ENCODE results near the gene BOD1.
A peak's percentile ranks its signal among the peaks of the same experiment; 100 is the strongest.

Gene BOD1

DNA sequence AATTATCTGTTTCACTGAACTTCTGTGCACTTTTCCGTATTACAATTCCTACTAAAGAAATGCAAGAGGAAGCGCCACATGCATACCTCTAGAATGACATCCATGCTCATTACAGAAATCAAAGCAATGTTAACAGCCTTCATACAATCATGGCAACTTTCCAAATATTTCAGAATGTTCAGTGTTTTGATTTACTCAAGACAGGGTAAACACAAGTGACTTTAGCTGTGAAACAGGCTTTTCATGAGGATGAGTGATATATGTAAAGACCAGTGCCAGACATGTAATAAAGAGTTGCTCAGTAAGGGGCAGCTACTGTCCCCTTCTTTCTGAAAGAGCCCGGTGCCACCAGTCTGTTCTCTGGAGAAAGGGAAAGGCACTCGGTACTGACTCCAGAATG is 4.7 kb downstream of the BOD1 start:
- ChIA-PET CTCF (no interaction called here), POLR2A (no interaction called here)
- H3K4me1 ChIP-seq (ENCODE audit: control extremely low read depth in 1 of 4, control insufficient read depth in 4 of 4, insufficient read depth in 4 of 4, low read length in 3 of 4): peaks cover 10 to 19% (median 14%) of the 10 kb centered on the region in 4 experiments
- H3K27me3 ChIP-seq (replicated peaks in 2 of 5; ENCODE audit: control insufficient read depth in 4 of 5, insufficient read depth in 5 of 5, low read length in 4 of 5): no peaks in the 10 kb centered on the region
- WGBS (ENCODE audit: insufficient coverage): 93% methylated on average over 2 of the region's 4 CpGs
- no peak overlapping the region for H3K27ac ChIP-seq (ENCODE audit: insufficient read depth in 1 of 2, low read depth in 1 of 2, low read length in 2 of 2, poor library complexity in 1 of 2, severe bottlenecking in 2 of 2)
- peaks cover 33 to 79% (median 51%) of the 10 kb centered on the region in 4 experiments for H3K36me3 ChIP-seq (ENCODE audit: control insufficient read depth in 4 of 4, insufficient read depth in 4 of 4, low read length in 3 of 4)
- no peaks in the 10 kb centered on the region for H3K9me3 ChIP-seq (ENCODE audit: control extremely low read depth in 1 of 5, control insufficient read depth in 4 of 5, insufficient read depth in 2 of 5, low read depth in 1 of 5, low read length in 4 of 5)
- H3K4me3 ChIP-seq (ENCODE audit: control insufficient read depth in 1 of 7, extremely low read depth in 1 of 7, insufficient read depth in 4 of 7, low read depth in 2 of 7, low read length in 6 of 7): no peak overlapping the region
- no peak for DNase-seq

DNA sequence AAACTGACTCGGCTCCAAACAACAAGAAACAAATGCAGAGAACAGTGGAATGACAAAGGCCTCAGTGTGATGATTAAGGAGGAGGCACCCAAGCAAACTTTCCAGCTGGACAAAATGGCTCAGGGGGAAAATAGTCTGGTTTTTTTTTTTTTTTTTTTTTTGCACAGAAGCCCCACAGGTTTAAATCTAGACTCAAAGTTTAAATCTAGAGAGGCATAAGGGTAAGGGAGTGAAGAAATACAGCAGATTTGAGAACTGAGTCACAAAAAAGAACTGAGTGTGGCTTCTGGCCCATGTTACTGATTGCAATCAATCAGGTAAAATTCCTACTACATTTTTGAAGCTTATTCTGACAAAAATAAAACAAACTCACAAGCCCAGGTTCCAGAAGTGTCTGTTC is 12.3 kb downstream of the BOD1 start:
- WGBS (ENCODE audit: insufficient coverage): 100% methylated on average over 1 of the region's 1 CpG
- no peaks in the 10 kb centered on the region for H3K27me3 ChIP-seq (replicated peaks in 2 of 5; ENCODE audit: control insufficient read depth in 4 of 5, insufficient read depth in 5 of 5, low read length in 4 of 5)
- CTCF ChIA-PET: interaction anchor here (1.5 kb wide), 1 partner anchor 12 kb away, joined by 4 read pairs; no protein-coding TSS in a partner anchor
- no peak for DNase-seq
- H3K4me1 ChIP-seq (ENCODE audit: control extremely low read depth in 1 of 4, control insufficient read depth in 4 of 4, insufficient read depth in 4 of 4, low read length in 3 of 4): peaks cover 0 to 6% (median 0%) of the 10 kb centered on the region in 4 experiments
- H3K4me3 ChIP-seq (ENCODE audit: control insufficient read depth in 1 of 7, extremely low read depth in 1 of 7, insufficient read depth in 4 of 7, low read depth in 2 of 7, low read length in 6 of 7): no peak overlapping the region
- H3K9me3 ChIP-seq (ENCODE audit: control extremely low read depth in 1 of 5, control insufficient read depth in 4 of 5, insufficient read depth in 2 of 5, low read depth in 1 of 5, low read length in 4 of 5): no peaks in the 10 kb centered on the region
- no peak overlapping the region for H3K27ac ChIP-seq (ENCODE audit: insufficient read depth in 1 of 2, low read depth in 1 of 2, low read length in 2 of 2, poor library complexity in 1 of 2, severe bottlenecking in 2 of 2)
- H3K36me3 ChIP-seq (ENCODE audit: control insufficient read depth in 4 of 4, insufficient read depth in 4 of 4, low read length in 3 of 4): peaks cover 22 to 53% (median 36%) of the 10 kb centered on the region in 4 experiments
- POLR2A ChIA-PET: no interaction called here

GRCh38 chr5:173602423-173602822 is 14.0 kb downstream of the BOD1 start:
- 100% methylated on average over 2 of the region's 6 CpGs for WGBS (ENCODE audit: insufficient coverage)
- POLR2A ChIA-PET: no interaction called here
- Histone ChIP-seq H3K4me3 (ENCODE audit: control insufficient read depth in 1 of 7, extremely low read depth in 1 of 7, insufficient read depth in 4 of 7, low read depth in 2 of 7, low read length in 6 of 7) (no peak overlapping the region), H3K4me1 (ENCODE audit: control extremely low read depth in 1 of 4, control insufficient read depth in 4 of 4, insufficient read depth in 4 of 4, low read length in 3 of 4) (peaks cover 0 to 6% (median 0%) of the 10 kb centered on the region in 4 experiments), H3K36me3 (ENCODE audit: control insufficient read depth in 4 of 4, insufficient read depth in 4 of 4, low read length in 3 of 4) (peaks cover 16 to 36% (median 25%) of the 10 kb centered on the region in 4 experiments), H3K27me3 (replicated peaks in 2 of 5; ENCODE audit: control insufficient read depth in 4 of 5, insufficient read depth in 5 of 5, low read length in 4 of 5) (no peaks in the 10 kb centered on the region), H3K9me3 (ENCODE audit: control extremely low read depth in 1 of 5, control insufficient read depth in 4 of 5, insufficient read depth in 2 of 5, low read depth in 1 of 5, low read length in 4 of 5) (no peaks in the 10 kb centered on the region), H3K27ac (ENCODE audit: insufficient read depth in 1 of 2, low read depth in 1 of 2, low read length in 2 of 2, poor library complexity in 1 of 2, severe bottlenecking in 2 of 2) (no peak overlapping the region)
- CTCF ChIA-PET: no interaction called here
- DNase-seq: peak in 2 of 3 donors; percentile 30 to 59

DNA sequence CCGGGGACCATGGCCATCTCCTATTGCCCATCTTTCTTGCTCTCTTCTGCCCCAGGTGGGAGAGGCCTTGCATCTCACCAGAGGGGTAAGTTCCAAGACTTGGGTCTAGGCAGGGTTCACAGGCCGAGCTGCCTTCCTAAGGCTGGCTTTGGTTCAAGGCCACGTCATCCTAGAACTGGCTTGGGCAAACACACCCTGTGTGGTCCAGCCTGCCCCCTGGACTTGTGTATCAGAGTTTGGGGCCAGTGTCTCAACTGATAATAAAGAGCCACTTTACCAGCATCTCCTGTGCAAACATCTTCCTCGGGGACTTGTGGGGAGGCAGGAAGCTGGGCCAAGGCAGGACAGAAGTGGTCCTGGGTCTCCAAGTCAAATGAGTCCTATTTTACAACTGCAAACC is 17.8 kb downstream of the BOD1 start:
- POLR2A ChIA-PET: no interaction called here

DNA sequence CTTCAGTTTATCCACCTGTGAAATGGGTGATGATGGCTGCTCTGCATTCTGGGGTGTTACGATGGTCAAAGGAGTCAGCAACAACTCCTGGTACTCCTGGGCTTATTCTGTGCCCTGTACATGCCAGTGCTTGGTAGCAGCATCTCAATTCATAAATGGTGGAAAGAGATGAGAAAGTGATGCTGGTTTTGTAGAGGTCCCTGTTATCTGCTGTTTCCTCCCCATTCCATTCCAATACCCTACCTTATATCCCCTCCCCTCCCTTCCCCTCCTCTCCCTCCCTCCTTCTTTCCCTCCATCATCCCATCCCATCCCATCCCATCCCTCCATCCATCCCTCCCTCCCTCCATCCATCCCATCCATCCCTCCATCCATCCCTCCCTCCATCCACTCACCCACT is 19.1 kb downstream of the BOD1 start:
- no peak overlapping the region for H3K27ac ChIP-seq (ENCODE audit: insufficient read depth in 1 of 2, low read depth in 1 of 2, low read length in 2 of 2, poor library complexity in 1 of 2, severe bottlenecking in 2 of 2)

More for the DNA sequence above, 17.8 kb downstream of the BOD1 start:
- no peak for DNase-seq
- no peaks in the 10 kb centered on the region for H3K27me3 ChIP-seq (replicated peaks in 2 of 5; ENCODE audit: control insufficient read depth in 4 of 5, insufficient read depth in 5 of 5, low read length in 4 of 5)
- no peak overlapping the region for H3K4me3 ChIP-seq (ENCODE audit: control insufficient read depth in 1 of 7, extremely low read depth in 1 of 7, insufficient read depth in 4 of 7, low read depth in 2 of 7, low read length in 6 of 7)
- peaks cover 0 to 3% (median 3%) of the 10 kb centered on the region in 4 experiments for H3K36me3 ChIP-seq (ENCODE audit: control insufficient read depth in 4 of 4, insufficient read depth in 4 of 4, low read length in 3 of 4)
- peaks cover 0 to 2% (median 0%) of the 10 kb centered on the region in 5 experiments for H3K9me3 ChIP-seq (ENCODE audit: control extremely low read depth in 1 of 5, control insufficient read depth in 4 of 5, insufficient read depth in 2 of 5, low read depth in 1 of 5, low read length in 4 of 5)
- 93% methylated on average over 4 of the region's 4 CpGs for WGBS (ENCODE audit: insufficient coverage)
- H3K27ac ChIP-seq (ENCODE audit: insufficient read depth in 1 of 2, low read depth in 1 of 2, low read length in 2 of 2, poor library complexity in 1 of 2, severe bottlenecking in 2 of 2): no peak overlapping the region
- CTCF ChIA-PET: no interaction called here
- H3K4me1 ChIP-seq (ENCODE audit: control extremely low read depth in 1 of 4, control insufficient read depth in 4 of 4, insufficient read depth in 4 of 4, low read length in 3 of 4): peaks cover 0 to 6% (median 0%) of the 10 kb centered on the region in 4 experiments

GRCh38 chr5:173595841-173596240 is 20.6 kb downstream of the BOD1 start:
- Histone ChIP-seq H3K27me3 (replicated peaks in 2 of 5; ENCODE audit: control insufficient read depth in 4 of 5, insufficient read depth in 5 of 5, low read length in 4 of 5) (no peaks in the 10 kb centered on the region), H3K27ac (ENCODE audit: insufficient read depth in 1 of 2, low read depth in 1 of 2, low read length in 2 of 2, poor library complexity in 1 of 2, severe bottlenecking in 2 of 2) (no peak overlapping the region), H3K4me1 (ENCODE audit: control extremely low read depth in 1 of 4, control insufficient read depth in 4 of 4, insufficient read depth in 4 of 4, low read length in 3 of 4) (no peaks in the 10 kb centered on the region), H3K4me3 (ENCODE audit: control insufficient read depth in 1 of 7, extremely low read depth in 1 of 7, insufficient read depth in 4 of 7, low read depth in 2 of 7, low read length in 6 of 7) (no peak overlapping the region), H3K9me3 (ENCODE audit: control extremely low read depth in 1 of 5, control insufficient read depth in 4 of 5, insufficient read depth in 2 of 5, low read depth in 1 of 5, low read length in 4 of 5) (peaks cover 2 to 25% (median 16%) of the 10 kb centered on the region in 5 experiments), H3K36me3 (ENCODE audit: control insufficient read depth in 4 of 4, insufficient read depth in 4 of 4, low read length in 3 of 4) (peaks cover 0 to 3% (median 1%) of the 10 kb centered on the region in 4 experiments)
- 100% methylated on average over 3 of the region's 3 CpGs for WGBS (ENCODE audit: insufficient coverage)
- DNase-seq: no peak
- CTCF ChIA-PET: no interaction called here
- POLR2A ChIA-PET: no interaction called here

More for the DNA sequence above, 19.1 kb downstream of the BOD1 start:
- POLR2A ChIA-PET: no interaction called here
- H3K4me1 ChIP-seq (ENCODE audit: control extremely low read depth in 1 of 4, control insufficient read depth in 4 of 4, insufficient read depth in 4 of 4, low read length in 3 of 4): peaks cover 0 to 6% (median 0%) of the 10 kb centered on the region in 4 experiments
- CTCF ChIA-PET: no interaction called here
- H3K27me3 ChIP-seq (replicated peaks in 2 of 5; ENCODE audit: control insufficient read depth in 4 of 5, insufficient read depth in 5 of 5, low read length in 4 of 5): no peaks in the 10 kb centered on the region
- peaks cover 2 to 15% (median 10%) of the 10 kb centered on the region in 5 experiments for H3K9me3 ChIP-seq (ENCODE audit: control extremely low read depth in 1 of 5, control insufficient read depth in 4 of 5, insufficient read depth in 2 of 5, low read depth in 1 of 5, low read length in 4 of 5)
- WGBS (ENCODE audit: insufficient coverage): 100% methylated on average over 1 of the region's 1 CpG
- no peak overlapping the region for H3K4me3 ChIP-seq (ENCODE audit: control insufficient read depth in 1 of 7, extremely low read depth in 1 of 7, insufficient read depth in 4 of 7, low read depth in 2 of 7, low read length in 6 of 7)
- H3K36me3 ChIP-seq (ENCODE audit: control insufficient read depth in 4 of 4, insufficient read depth in 4 of 4, low read length in 3 of 4): peaks cover 0 to 3% (median 2%) of the 10 kb centered on the region in 4 experiments
- DNase-seq: no peak

DNA sequence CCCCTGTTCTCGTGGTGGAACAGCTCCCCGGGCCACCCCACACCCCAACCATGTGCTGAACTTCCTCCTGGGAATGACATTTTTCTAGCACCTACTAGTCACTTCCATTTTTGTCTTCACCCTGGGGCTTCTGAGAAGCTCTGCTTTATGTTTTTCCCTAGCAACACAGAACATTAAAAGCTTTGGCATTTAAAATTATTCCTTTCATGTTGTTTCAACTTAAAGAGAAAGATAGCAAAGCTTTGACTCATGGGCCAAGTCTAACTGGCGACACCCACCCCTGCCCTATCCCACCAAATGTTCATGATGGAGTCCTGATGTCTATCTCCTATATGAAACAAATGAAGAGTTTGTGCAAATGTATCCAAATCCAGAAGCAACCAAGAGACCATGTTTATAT is 22.4 kb downstream of the BOD1 start:
- DNase-seq: no peak
- ChIA-PET POLR2A (no interaction called here), CTCF (interaction anchor here (1.2 kb wide), 1 partner anchor 12 kb away, joined by 4 read pairs; no protein-coding TSS in a partner anchor)
- Histone ChIP-seq H3K27me3 (replicated peaks in 2 of 5; ENCODE audit: control insufficient read depth in 4 of 5, insufficient read depth in 5 of 5, low read length in 4 of 5) (no peaks in the 10 kb centered on the region), H3K36me3 (ENCODE audit: control insufficient read depth in 4 of 4, insufficient read depth in 4 of 4, low read length in 3 of 4) (peaks cover 0 to 3% (median 1%) of the 10 kb centered on the region in 4 experiments), H3K27ac (ENCODE audit: insufficient read depth in 1 of 2, low read depth in 1 of 2, low read length in 2 of 2, poor library complexity in 1 of 2, severe bottlenecking in 2 of 2) (no peak overlapping the region), H3K4me3 (ENCODE audit: control insufficient read depth in 1 of 7, extremely low read depth in 1 of 7, insufficient read depth in 4 of 7, low read depth in 2 of 7, low read length in 6 of 7) (no peak overlapping the region), H3K4me1 (ENCODE audit: control extremely low read depth in 1 of 4, control insufficient read depth in 4 of 4, insufficient read depth in 4 of 4, low read length in 3 of 4) (no peaks in the 10 kb centered on the region), H3K9me3 (ENCODE audit: control extremely low read depth in 1 of 5, control insufficient read depth in 4 of 5, insufficient read depth in 2 of 5, low read depth in 1 of 5, low read length in 4 of 5) (peaks cover 2 to 28% (median 16%) of the 10 kb centered on the region in 5 experiments)
- 94% methylated on average over 2 of the region's 3 CpGs for WGBS (ENCODE audit: insufficient coverage)
